ENCODE data around the gene STAT3.
"Not testable (repeated sequence)": the region's sequence is repeated elsewhere in the genome, so short reads cannot be mapped to it uniquely, and the experiment has no call there.

STAT3 gene

GRCh38 chr17:42388381-42389134 is at the start of gene STAT3:
Gene STAT3, minus strand, starts transcription at chr17:42388442. Its CDS starts 39,926 bp downstream, at chr17:42348516.
- DNase-seq (ENCODE audit: low spot score), result peak; percentile 100

- peak; percentile 43 for DNase-seq (ENCODE audit: low spot score)
Measured at GRCh38 chr17:42436391-42436790, 48.1 kb upstream of the STAT3 start.

- DNase-seq (ENCODE audit: low spot score), result no peak
Measured at GRCh38 chr17:42431758-42432161, 43.5 kb upstream of the STAT3 start.

GRCh38 chr17:42429726-42430447 is 41.6 kb upstream of the STAT3 start:
- DNase-seq (ENCODE audit: low spot score), result no peak

- DNase-seq (ENCODE audit: low spot score), result peak; percentile 90
Measured at GRCh38 chr17:42428141-42428944, 40.1 kb upstream of the STAT3 start.

- DNase-seq (ENCODE audit: low spot score), result no peak
Measured at GRCh38 chr17:42424991-42425610, 36.9 kb upstream of the STAT3 start.

- DNase-seq (ENCODE audit: low spot score), result no peak
Measured at GRCh38 chr17:42423766-42424165, 35.5 kb upstream of the STAT3 start.

GRCh38 chr17:42422958-42423712 is 34.9 kb upstream of the STAT3 start, which contains the start of gene CAVIN1:
Gene CAVIN1, minus strand, starts transcription at chr17:42423256. Its CDS starts 159 bp downstream, at chr17:42423097.
- peak; percentile 92 for DNase-seq (ENCODE audit: low spot score)

- no peak for DNase-seq (ENCODE audit: low spot score)
Measured at GRCh38 chr17:42422412-42422957, 34.2 kb upstream of the STAT3 start.

GRCh38 chr17:42421507-42422338 is 33.5 kb upstream of the STAT3 start:
- DNase-seq (ENCODE audit: low spot score), result no peak

- no peak for DNase-seq (ENCODE audit: low spot score)
Measured at GRCh38 chr17:42421136-42421506, 32.9 kb upstream of the STAT3 start.

- not testable (repeated sequence) for DNase-seq (ENCODE audit: low spot score)
Measured at GRCh38 chr17:42417981-42418380, 29.7 kb upstream of the STAT3 start.

- no peak for DNase-seq (ENCODE audit: low spot score)
Measured at GRCh38 chr17:42414704-42415409, 26.6 kb upstream of the STAT3 start.

- DNase-seq (ENCODE audit: low spot score), result no peak
Measured at GRCh38 chr17:42413464-42414040, 25.3 kb upstream of the STAT3 start.

GRCh38 chr17:42411905-42412679 is 23.9 kb upstream of the STAT3 start:
- DNase-seq (ENCODE audit: low spot score), result no peak

GRCh38 chr17:42411361-42411760 is 23.1 kb upstream of the STAT3 start:
- no peak for DNase-seq (ENCODE audit: low spot score)

- DNase-seq (ENCODE audit: low spot score), result no peak
Measured at GRCh38 chr17:42410319-42410685, 22.1 kb upstream of the STAT3 start.

Data from Ammon's horn (tissue), 1 donor.